GM10248 (cell line): ENCODE results near the gene ZXDC.

Experiments
- CTCF ChIA-PET: fragments of 300-600 bp; sonication (Branson Sonifier 250); formaldehyde crosslinking; extraction: SDS; loops from one replicate; lab custom pipeline; 2021; ENCODE audit warnings: antibody characterized with exemption; lab: Yijun Ruan, JAX
- POLR2A ChIA-PET: fragments of 350-650 bp; sonication (Branson Sonifier 250); formaldehyde crosslinking; extraction: SDS; loops from one replicate; lab custom pipeline; 2020; ENCODE audit warnings: antibody characterized with exemption; lab: Yijun Ruan, JAX
- DNase-seq: peaks from one replicate; pipeline ENCODE4 v3.0.0; 2012; ENCODE audit errors: extremely low spot score
- CTCF ChIP-seq: IDR thresholded peaks from 2 replicates; pipeline ENCODE4 v1.5.1; 2012; ENCODE audit warnings: mild to moderate bottlenecking, low read depth; ENCODE audit errors: extremely low read depth, missing control alignments, control extremely low read depth

ZXDC gene

GRCh38 chr3:126516936-126517290 is 41.2 kb upstream of the ZXDC start:
- TF ChIP-seq CTCF, result no peak
- DNase-seq, result no peak
- ChIA-PET CTCF (no interaction called here), POLR2A (no interaction called here)

- POLR2A ChIA-PET, result no interaction called here
- CTCF ChIA-PET, result no interaction called here
- TF ChIP-seq CTCF, result no peak
- no peak for DNase-seq
These were observed 40.7 kb upstream of the ZXDC start for GRCh38 chr3:126516152-126516935.

GRCh38 chr3:126515066-126515706 is 39.5 kb upstream of the ZXDC start:
- POLR2A ChIA-PET, result no interaction called here
- CTCF ChIA-PET, result interaction anchor here (3.0 kb wide), 1 partner anchor 8 kb away, joined by 21 read pairs; the partner anchor contains the start of gene CHST13
- no peak for DNase-seq
- TF ChIP-seq CTCF, result no peak

GRCh38 chr3:126514161-126514560 is 38.5 kb upstream of the ZXDC start:
- no peak for TF ChIP-seq CTCF
- ChIA-PET CTCF (interaction anchor here (3.0 kb wide), 1 partner anchor 9 kb away, joined by 21 read pairs; the partner anchor contains the start of gene CHST13), POLR2A (no interaction called here)
- no peak for DNase-seq

GRCh38 chr3:126512916-126513650 is 37.4 kb upstream of the ZXDC start:
- TF ChIP-seq CTCF, result no peak
- no peak for DNase-seq
- ChIA-PET CTCF (interaction anchor here (1.1 to 3.0 kb wide), 3 partner anchors 10 to 379 kb away, joined by 3 to 21 read pairs (median 4); partner anchors contain the start of gene CHST13), POLR2A (interaction anchor here (0.6 kb wide), 1 partner anchor 1014 kb away, joined by 3 read pairs; no protein-coding TSS in a partner anchor)

- CTCF ChIA-PET, result interaction anchor here (1.1 to 2.2 kb wide), 2 partner anchors 11 to 378 kb away, joined by 3 to 10 read pairs; no protein-coding TSS in a partner anchor
- no peak for DNase-seq
- POLR2A ChIA-PET, result no interaction called here
- TF ChIP-seq CTCF, result no peak
These were observed 36.3 kb upstream of the ZXDC start for GRCh38 chr3:126512026-126512425.
